HG02852 (cell line): ENCODE measurements around the gene KRTAP21-2.
"Not testable (repeated sequence)": the region's sequence is repeated elsewhere in the genome, so short reads cannot be mapped to it uniquely, and the experiment has no call there.

Source experiments
- ATAC-seq: cut with Tn5 transposase; IDR thresholded peaks from one replicate; pipeline ENCODE4 v1.9.1; 2021; ENCODE audit warnings: mild to moderate bottlenecking, moderate library complexity; ENCODE audit not compliant: unreplicated experiment

Gene KRTAP21-2

DNA sequence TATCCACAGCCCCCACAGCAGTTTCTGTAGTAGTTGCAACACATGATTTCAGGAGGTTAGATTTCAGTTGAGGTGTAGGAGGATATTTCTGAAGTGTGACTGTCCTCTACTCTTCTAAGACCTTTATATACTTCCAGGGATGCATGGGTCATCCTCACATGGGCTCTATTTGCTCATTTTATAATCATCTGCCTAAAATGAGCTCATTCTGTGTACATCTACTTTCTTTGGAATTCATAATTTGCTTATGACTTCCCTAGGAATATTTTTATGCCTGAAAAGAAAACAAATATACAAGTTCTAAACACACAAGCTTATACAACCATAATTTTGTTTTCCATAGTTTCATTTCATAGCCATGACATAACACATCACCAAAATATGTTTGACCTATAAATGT is at the start of gene KRTAP21-2:
TSS of gene KRTAP21-2 (minus strand) at position 101 of the 400 bp plus-strand sequence. CDS start at position 44, 57 bp downstream.
- ATAC-seq, result no peak

DNA sequence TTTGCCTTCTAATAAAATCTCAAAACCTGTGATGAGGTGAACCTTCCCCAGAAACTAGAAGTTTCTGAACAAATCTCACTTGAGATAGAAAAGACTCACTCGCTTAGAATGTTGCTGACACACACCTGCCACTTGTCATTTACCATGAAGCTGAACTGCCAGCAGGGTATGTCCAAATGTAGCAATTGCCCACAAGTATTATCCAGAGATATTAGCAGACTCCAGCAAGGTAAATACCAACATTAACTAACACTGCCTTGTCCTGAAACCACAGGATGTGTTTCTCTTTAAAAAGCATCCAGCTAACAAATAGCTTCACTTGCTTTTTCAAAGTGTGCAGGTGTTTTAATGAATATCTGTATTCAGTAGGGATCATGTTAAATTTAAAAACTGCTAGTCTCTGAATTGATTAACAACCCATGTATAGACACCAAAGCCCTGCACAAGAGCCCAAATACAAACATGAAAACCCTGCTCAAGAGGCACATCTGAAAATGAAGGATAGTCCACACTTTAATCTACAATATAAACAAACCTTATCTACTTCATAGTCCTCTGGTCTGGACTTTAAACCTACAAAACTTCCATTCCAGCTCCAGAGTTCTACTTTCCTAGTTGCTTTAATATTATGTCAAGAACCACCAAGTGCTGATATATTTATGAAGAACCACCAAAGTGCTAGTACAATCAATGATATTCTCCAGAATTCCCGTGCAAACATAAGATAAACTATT is 46.7 kb upstream of the KRTAP21-2 start:
- no peak for ATAC-seq

DNA sequence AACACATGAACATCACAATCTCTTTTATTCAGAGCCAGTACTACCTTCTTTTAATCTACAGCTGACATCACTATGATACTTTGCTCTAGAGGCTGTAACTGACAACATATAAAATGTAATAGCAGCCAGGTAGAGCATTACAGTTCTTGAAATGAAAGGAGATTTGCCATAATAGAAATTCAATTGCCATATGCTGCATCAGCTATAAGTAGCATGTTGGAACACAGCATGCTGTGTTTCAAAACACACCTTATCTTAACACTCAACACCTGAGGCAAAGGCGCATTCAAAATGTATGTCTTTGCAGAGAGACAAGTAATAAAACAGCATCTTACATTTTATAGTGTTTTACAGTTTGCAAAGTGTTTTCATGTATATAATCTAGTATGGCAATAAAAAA is 32.2 kb upstream of the KRTAP21-2 start:
- ATAC-seq, result no peak

DNA sequence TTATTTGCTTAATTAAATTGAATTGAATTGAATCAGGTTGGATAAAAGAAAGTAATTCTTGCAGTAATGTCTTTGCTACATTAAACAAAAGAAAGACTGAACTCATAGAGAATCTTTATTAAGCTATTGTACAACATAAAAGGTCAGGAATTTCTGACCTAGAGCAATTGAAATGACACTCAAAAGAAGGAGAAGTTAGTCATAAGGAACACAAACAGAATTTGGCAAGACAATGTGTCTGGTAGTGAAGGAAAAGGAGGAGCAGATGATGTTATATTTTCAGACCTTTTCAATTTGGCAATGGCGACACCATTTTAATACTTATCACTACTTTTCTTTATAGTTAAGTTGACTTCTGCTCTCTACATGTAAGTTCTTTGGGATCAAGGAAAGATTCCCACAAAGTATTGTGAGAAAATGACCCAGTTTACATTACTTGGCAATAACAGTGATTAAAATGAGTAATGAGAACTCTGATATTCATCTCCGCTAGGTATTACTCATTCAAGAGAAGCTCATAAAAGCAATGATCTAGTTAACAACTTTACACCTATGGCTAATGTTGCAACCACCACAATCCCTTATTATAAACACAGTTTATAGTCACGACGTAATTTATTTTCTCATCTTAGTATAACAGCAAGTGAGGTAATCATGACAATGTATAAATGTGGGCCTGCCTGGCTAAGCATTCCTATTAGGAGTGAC is 22.8 kb upstream of the KRTAP21-2 start:
- ATAC-seq, result no peak

DNA sequence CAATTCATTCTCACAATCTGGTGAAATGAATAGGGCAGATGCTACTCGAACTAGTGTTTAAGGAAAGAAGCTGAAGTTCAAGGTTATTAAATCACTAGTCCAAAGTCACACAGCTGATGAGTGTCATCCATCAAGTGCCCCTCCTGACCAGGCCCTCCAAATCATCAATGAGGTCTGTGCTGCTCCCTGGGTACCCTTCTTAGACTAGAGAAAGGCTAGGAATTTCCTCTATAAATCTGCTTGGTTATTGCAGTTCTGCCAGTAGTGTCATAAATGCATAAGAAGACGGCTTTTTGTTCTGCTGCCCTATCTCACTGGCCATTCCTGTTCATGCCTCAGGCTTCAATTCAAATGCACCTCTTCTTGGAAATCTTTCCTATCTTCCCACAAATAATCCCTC is 13.7 kb upstream of the KRTAP21-2 start:
- no peak for ATAC-seq

DNA sequence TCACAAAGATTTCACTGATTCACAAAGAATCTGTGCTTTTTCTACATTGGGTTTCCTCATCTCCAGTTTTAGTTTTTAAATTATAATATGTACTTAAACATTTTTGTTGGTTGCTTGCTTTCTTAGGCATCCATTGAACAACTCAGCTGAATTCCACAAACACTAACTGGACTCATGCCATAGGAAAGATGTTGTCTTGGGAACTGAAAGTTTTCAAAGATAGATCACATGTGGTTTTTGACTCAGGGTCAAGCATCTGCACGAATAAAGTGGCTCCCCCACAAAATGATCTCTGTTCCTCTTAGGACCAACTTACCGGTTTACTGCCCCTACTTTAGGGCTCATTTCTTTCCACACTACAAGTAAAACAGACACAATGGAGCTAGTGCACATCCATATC is 11.2 kb upstream of the KRTAP21-2 start:
- ATAC-seq, result no peak

DNA sequence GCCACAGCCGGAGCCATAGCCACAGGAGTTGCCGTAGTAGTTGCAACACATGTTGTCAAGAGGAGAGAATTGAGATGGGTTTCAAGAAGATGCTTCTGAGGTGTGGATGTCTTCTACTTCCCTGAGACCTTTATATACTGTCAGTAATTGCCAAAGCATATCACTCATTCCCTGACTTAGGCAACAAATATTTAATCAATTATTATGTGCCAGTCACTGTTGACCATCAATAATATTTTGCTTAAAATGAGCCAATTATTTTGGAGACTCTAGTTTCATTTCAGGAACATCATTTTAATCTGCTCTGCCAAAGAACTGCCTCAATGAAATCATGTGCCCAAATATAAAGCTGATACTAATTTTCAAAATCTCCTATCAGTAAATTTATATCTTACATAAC is 8.3 kb upstream of the KRTAP21-2 start, which contains the start of gene KRTAP21-1:
TSS of gene KRTAP21-1 (minus strand) at position 101 of the 400 bp plus-strand sequence. CDS start at position 51, 50 bp downstream.
- ATAC-seq, result not testable (repeated sequence)

DNA sequence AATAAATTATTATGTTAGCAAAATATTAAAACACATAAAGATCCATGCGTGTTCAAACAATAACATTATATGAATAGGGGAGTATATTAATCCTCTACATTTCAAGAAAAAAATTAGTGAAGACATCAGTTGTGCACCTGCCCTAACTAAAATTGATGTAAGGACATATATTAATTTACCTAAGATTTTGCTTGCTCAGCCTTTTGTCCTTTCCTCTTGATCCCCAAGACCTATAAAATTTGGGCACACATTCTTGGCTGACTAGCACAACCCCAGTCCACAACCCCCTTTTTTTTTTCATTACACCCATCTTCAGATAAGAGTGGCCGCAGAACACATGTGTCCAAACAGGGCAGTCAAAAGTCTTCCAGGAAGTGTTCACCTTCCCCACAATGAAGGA is 6.6 kb downstream of the KRTAP21-2 start:
- no peak for ATAC-seq

DNA sequence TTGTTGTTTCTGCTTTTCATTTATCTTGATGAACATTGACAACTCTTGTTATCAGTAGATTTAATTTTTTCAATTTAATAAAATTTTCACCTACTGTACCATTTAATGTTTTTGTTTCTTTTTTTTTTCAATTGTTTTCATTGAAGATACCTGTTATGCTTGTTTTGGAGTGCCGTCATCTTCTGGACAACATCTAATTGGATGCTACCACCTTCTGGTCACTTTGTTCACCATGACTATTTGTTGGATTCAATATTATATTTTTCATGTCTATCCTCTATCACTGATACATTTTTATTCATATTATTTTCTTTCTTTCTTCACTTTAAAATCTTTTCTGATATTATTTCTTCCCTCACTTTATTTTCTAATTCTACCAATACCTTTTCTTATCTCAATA is 14.0 kb downstream of the KRTAP21-2 start:
- no peak for ATAC-seq

DNA sequence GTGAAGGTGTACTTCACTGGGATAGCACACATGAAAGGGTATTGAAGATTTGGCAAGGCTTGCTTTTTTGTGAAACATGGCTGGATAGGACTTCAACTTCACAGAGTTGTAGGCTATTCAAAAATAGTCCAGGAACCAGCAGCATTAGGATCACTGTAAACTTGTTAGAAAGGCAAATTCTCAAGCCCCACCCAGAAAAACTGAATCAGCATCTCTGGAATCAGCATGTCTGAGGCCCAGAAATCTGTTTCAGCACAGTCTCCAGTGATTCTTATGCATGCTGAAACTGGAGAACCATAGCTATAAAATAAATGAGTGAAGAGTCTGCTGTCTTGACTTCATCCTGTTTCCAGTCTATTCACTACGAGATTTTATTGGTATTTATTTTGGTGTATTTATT is 20.3 kb downstream of the KRTAP21-2 start:
- no peak for ATAC-seq

DNA sequence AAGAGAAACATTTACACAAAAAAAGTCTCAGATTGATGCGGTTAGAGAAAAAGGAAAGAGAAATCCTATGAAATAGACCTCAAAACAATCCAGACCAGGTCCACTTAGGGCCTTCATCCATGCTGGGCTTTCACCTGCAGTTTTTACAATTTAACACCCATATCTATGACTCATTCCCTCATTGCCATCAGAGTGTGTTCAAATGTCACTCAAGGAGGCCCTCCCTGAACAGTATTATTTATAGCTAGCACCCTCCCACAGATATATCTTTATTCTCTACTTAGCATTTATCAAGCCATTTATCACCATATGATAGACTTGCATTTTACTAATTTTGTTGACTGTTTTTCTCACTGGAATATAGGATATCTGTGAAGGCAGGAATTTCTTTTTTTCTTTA is 27.7 kb downstream of the KRTAP21-2 start:
- no peak for ATAC-seq

DNA sequence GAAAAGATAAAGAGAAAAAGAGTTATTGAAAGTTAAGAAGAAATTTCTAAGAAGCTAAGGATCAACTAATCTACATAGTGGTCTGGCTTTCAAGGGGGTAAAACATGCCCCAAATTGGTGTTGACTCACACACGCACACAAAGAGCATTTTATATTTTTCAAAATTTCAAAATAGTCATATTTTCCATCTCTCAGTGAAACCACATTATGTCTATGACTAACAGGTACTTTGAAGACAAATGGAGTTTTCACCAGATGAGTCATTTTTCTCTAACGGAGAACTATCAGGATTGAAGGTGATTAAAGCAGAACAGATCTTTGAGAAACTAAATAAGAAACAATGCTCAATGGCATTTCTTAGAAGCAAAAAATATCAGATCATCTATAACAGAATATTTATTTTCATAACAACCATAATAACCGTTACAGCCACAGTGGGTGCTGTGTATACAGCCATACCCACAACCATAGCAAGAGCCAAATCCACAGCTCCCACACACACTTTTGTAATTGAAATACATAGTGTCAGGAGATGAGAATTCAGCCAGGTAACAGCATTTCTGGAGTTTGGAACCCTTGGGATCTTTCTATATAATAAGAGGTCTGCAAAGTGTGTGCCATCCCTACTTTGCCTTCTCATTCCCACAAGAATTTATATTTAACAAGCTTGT is 28.7 kb downstream of the KRTAP21-2 start, which contains the start of gene KRTAP21-3:
TSS of gene KRTAP21-3 (minus strand) at position 539 of the 671 bp plus-strand sequence. CDS start at position 521, 18 bp downstream.
- ATAC-seq, result no peak

DNA sequence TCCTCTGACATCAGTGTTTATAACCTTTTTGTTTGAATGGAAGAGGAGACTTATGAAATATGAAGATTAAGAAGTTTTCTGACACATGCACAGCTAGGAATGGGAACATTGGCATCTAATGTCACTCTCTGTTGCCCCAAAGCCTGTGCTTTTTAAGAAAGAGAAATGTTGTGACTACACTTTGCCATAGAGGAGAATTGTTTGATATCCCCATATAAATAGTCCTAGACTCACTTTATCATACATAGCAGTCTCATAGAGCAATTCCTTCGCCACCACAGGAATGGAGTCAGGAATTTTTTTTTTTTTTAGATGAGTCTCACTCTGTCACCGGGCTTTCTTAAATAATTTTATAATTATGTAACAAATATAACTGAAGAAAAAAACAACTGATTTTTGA is 30.0 kb downstream of the KRTAP21-2 start:
- no peak for ATAC-seq

DNA sequence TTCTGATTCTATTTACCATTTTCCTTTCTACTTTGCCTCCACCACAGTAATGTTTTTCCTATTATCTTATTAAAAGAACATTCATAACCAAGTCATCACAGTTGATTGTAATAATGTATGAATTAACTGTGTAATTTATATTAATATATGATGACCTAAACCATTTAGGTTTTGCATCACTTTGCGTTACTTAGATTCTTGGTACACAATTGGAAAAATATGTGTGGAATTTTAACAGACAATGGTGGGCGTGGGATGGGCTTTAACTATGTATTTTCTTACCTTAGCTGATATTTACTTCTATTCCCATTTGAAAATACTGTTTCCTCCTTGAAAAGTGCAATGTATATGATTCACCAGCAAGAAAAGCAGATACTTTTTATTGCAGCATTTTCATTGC is 32.1 kb downstream of the KRTAP21-2 start:
- ATAC-seq, result no peak

DNA sequence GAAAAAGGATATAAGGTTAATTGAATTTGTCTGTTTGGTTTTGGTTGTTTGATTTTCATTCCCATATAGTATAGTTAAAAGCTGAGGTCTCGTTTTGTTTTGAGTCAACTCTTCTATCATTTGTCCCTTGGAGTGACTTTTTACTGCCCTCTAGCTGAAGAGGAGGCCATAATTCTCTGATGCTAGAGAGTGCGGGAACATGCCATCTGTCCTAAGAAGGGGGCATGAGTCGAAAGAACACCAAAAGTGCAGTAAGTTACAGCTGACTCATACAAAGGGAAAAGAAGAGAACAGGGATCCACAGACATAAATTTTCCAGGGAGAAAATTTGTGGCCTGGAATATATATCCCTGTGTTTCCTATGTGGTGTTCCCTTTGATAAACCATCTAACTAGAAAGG is 32.6 kb downstream of the KRTAP21-2 start:
- no peak for ATAC-seq

DNA sequence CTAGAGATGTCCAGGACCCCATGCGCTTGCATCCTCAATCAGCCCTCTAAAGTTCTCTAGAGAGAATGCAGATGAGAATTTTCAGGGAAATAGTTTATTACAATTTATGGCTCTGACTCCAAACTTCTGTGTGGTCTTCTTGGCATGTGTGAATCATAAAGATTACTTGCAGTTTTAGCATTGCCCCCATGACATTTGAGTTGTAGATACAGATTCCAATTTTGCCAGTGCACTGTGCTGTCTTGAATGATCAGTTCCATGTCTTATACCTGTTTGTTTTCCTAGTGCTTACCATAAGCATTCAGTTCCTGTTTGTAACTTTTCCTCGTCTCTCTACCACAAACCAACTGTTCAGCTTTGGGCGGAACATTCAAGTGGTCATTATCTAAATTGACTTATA is 33.3 kb downstream of the KRTAP21-2 start:
- ATAC-seq, result no peak

DNA sequence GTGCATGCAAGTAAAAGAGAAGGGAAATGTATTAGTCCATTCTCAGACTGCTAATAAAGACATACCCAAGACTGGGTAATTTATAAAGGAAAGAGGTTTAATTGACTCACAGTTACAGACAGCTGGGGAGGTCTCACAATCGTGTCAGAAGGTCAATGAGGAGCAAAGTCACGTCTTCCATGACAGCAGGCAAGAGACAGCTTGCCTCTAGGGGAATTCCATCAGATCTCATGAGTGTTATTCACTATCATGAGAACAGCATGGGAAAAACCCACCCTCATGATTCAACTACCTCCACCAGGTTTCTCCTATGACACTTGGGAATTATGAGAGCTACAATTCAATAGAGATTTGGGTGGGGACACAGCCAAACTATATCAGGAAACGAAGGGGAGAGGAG is 36.6 kb downstream of the KRTAP21-2 start:
- no peak for ATAC-seq

DNA sequence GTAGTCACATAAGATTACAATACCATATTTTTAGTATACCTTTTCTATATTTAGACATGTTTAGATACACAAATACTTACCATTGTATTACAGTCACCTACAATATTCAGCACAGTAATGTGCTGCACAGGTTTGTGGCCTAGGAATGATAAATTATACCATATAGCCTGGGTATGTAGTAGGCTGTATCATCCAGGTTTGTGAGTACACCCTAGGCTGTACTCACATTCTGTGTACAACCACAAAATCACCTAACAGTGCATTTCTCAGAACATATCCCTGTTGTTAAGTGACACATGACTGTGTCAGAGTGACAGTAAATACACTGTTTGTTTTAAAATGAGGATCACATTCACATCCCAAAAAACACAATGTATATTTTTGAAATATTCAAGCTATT is 39.6 kb downstream of the KRTAP21-2 start:
- no peak for ATAC-seq
